Suprapubic skin (tissue), 4 donors: ENCODE data around the gene GSG1L. TPM values are rescaled to one million over a fixed set of nuclear protein-coding genes. Genes with fewer than 3 reads are reported as not detected.
A peak's percentile ranks its signal among the peaks of the same experiment; 100 is the strongest.
"Not testable (repeated sequence)": the region's sequence is repeated elsewhere in the genome, so short reads cannot be mapped to it uniquely, and the experiment has no call there.

Experiments
- DNase-seq, 2 donors: peaks; one replicate each; pipeline ENCODE4 v3.0.0-alpha.2; 2019; ENCODE audit warnings: low spot score in 2 of 2
- H3K27ac ChIP-seq: fragments of 200-600 bp; sonication (generic); one replicate; pipeline ENCODE4 v1.5.1; 2019
- H3K27me3 ChIP-seq: fragments of 200-600 bp; sonication (generic); one replicate; pipeline ENCODE4 v1.5.1; 2019
- H3K36me3 ChIP-seq: fragments of 200-600 bp; sonication (generic); one replicate; pipeline ENCODE4 v1.5.1; 2019
- H3K4me1 ChIP-seq: fragments of 200-600 bp; sonication (generic); one replicate; pipeline ENCODE4 v1.5.1; 2019
- H3K4me3 ChIP-seq: fragments of 200-600 bp; sonication (generic); one replicate; pipeline ENCODE4 v1.5.1; 2019; ENCODE audit warnings: mild to moderate bottlenecking
- H3K9me3 ChIP-seq: fragments of 200-600 bp; sonication (generic); one replicate; pipeline ENCODE4 v1.5.1; 2019
- CTCF ChIP-seq, 2 donors: fragments of 200-600 bp in 1 of 2; fragments of 450-650 bp in 1 of 2; sonication (generic) in 1 of 2; IDR thresholded peaks; one replicate each; pipeline ENCODE4 v1.5.1; 2016 to 2019; ENCODE audit warnings: antibody characterized with exemption in 2 of 2, mild to moderate bottlenecking in 1 of 2, moderate library complexity in 1 of 2
- EP300 ChIP-seq: sonication (generic); formaldehyde crosslinking; IDR thresholded peaks from one replicate; pipeline ENCODE4 v1.6.1; 2017; ENCODE audit warnings: antibody characterized with exemption
- POLR2A ChIP-seq, 2 donors: fragments of 450-650 bp; IDR thresholded peaks; one replicate each; pipeline ENCODE4 v1.6.1; 2017; ENCODE audit warnings: antibody characterized with exemption in 2 of 2, mild to moderate bottlenecking in 2 of 2, moderate library complexity in 2 of 2
- POLR2AphosphoS5 ChIP-seq, 3 donors: sonication (generic); formaldehyde crosslinking; IDR thresholded peaks; one replicate each; pipeline ENCODE4 v1.6.1; 2017; ENCODE audit warnings: antibody characterized with exemption in 3 of 3
- WGBS: methylation state at CpG from one replicate; pipeline ENCODE4 v1.1.5; 2018; 5-methylcytosine and 5-hydroxymethylcytosine counted together
- total RNA-seq, 4 donors: library from RNA; depleted of rRNA; stranded (reverse); fragments of >200 nt; gene quantifications; one replicate each; pipeline ENCODE4 v1.1.0, GENCODE V29; 2016

Gene GSG1L
- total RNA-seq, 4 donors from 2014 or later, result 0.64 to 1.7 TPM; not detected in 2

- WGBS, result 69% methylated on average over 7 of the region's 7 CpGs
- Histone ChIP-seq H3K27ac (no peak overlapping the region), H3K4me3 (no peak overlapping the region), H3K4me1 (no peaks in the 10 kb centered on the region), H3K9me3 (peaks cover 2% of the 10 kb centered on the region), H3K27me3 (peaks cover 21% of the 10 kb centered on the region), H3K36me3 (no peaks in the 10 kb centered on the region)
- TF ChIP-seq EP300 (no peak), POLR2A (IDR thresholded peaks at IDR 0.05) (no peak), POLR2AphosphoS5 (IDR thresholded peaks at IDR 0.05) (no peak), CTCF (IDR thresholded peaks at IDR 0.05) (no peak)
- peak in 1 of 2 donors; percentile 5 for DNase-seq
These were observed 113.2 kb downstream of the GSG1L start for GRCh38 chr16:27950206-27950887.

- WGBS, result 85% methylated on average over 7 of the region's 7 CpGs
- Histone ChIP-seq H3K4me3 (no peak overlapping the region), H3K9me3 (no peaks in the 10 kb centered on the region), H3K36me3 (no peaks in the 10 kb centered on the region), H3K27ac (no peak overlapping the region), H3K27me3 (peaks cover 12% of the 10 kb centered on the region), H3K4me1 (no peaks in the 10 kb centered on the region)
- no peak for DNase-seq
- no peak for TF ChIP-seq CTCF (IDR thresholded peaks at IDR 0.05)
- TF ChIP-seq POLR2A (IDR thresholded peaks at IDR 0.05), result no peak
- no peak for TF ChIP-seq EP300
- no peak for TF ChIP-seq POLR2AphosphoS5 (IDR thresholded peaks at IDR 0.05)
These were observed 115.8 kb downstream of the GSG1L start for GRCh38 chr16:27947696-27948095.

GRCh38 chr16:27945233-27945973 is 118.1 kb downstream of the GSG1L start:
- Histone ChIP-seq H3K27ac (no peak overlapping the region), H3K4me3 (no peak overlapping the region), H3K36me3 (no peaks in the 10 kb centered on the region), H3K4me1 (no peaks in the 10 kb centered on the region), H3K27me3 (peaks cover 2% of the 10 kb centered on the region), H3K9me3 (no peaks in the 10 kb centered on the region)
- no peak for TF ChIP-seq POLR2AphosphoS5 (IDR thresholded peaks at IDR 0.05)
- 25% methylated on average over 8 of the region's 15 CpGs for WGBS
- DNase-seq, result peak in 1 of 2 donors; percentile 25

GRCh38 chr16:27943766-27944165 is 119.7 kb downstream of the GSG1L start:
- Histone ChIP-seq H3K27ac (no peak overlapping the region), H3K4me3 (no peak overlapping the region), H3K4me1 (no peaks in the 10 kb centered on the region), H3K9me3 (no peaks in the 10 kb centered on the region), H3K36me3 (no peaks in the 10 kb centered on the region), H3K27me3 (peaks cover 2% of the 10 kb centered on the region)
- WGBS, result 85% methylated on average over 2 of the region's 2 CpGs
- DNase-seq, result no peak
- TF ChIP-seq POLR2AphosphoS5 (IDR thresholded peaks at IDR 0.05), result no peak
- no peak for TF ChIP-seq EP300
- no peak for TF ChIP-seq POLR2A (IDR thresholded peaks at IDR 0.05)
- no peak for TF ChIP-seq CTCF (IDR thresholded peaks at IDR 0.05)

GRCh38 chr16:27942071-27942470 is 121.4 kb downstream of the GSG1L start:
- not testable (repeated sequence) for H3K36me3 ChIP-seq, H3K9me3 ChIP-seq, DNase-seq, H3K4me1 ChIP-seq, H3K27me3 ChIP-seq, H3K27ac ChIP-seq, H3K4me3 ChIP-seq
- WGBS, result 86% methylated on average over 5 of the region's 5 CpGs

- 83% methylated on average over 7 of the region's 7 CpGs for WGBS
- no peak for DNase-seq
- H3K4me3 ChIP-seq, result no peak overlapping the region
- H3K27ac ChIP-seq, result no peak overlapping the region
- peaks cover 6% of the 10 kb centered on the region for H3K27me3 ChIP-seq
- H3K4me1 ChIP-seq, result no peaks in the 10 kb centered on the region
- H3K9me3 ChIP-seq, result no peaks in the 10 kb centered on the region
- TF ChIP-seq EP300 (no peak), POLR2AphosphoS5 (IDR thresholded peaks at IDR 0.05) (no peak), CTCF (IDR thresholded peaks at IDR 0.05) (no peak), POLR2A (IDR thresholded peaks at IDR 0.05) (no peak)
- no peaks in the 10 kb centered on the region for H3K36me3 ChIP-seq
These were observed 128.4 kb downstream of the GSG1L start for GRCh38 chr16:27935076-27935475.
